NCI-H2196 (cell line): ENCODE measurements around the gene TRIM65.
"Not testable (repeated sequence)": the region's sequence is repeated elsewhere in the genome, so short reads cannot be mapped to it uniquely, and the experiment has no call there.

Source experiments
- DNase-seq: peaks from one replicate; lab custom pipeline; 2025; ENCODE audit not compliant: unreplicated experiment; lab: John Stamatoyannopoulos, UW

Gene TRIM65

DNA sequence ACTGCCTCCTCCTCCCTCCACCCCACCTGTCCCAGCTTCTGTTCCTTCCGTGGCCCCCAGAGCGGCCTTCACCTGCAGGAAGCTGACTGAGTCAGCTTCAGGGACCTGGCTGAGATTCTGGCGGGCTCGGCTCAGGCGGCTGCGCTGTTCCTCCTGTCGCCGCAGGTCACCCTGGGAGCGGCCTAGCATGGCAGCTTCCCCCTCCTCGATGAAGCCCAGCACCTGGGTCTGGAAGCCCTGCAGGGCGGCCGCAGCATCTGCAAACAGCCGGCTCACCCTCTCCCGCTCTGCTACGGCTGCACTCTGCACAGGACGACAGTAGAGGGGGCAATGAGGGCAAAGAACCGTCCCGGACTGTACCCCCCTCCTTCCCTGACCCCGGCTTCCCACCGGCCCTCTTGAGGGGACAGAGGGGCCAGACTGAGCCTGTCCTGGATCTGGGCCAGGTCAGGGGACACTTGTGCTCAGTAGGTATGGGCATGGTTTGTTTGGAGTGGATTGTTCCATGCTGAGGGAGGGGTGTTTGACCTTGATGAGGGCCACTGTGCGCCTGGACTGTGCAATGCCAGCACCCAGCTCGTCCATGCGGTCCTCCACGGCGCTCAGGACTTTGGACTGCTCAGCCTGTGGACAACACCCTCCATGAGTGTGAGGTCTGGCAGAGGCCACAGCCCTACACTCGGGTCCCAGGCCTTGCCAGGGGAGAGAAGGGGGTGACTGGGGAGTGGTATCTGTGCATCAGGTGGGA is 20.4 kb downstream of the TRIM65 start:
- peak; percentile 97 for DNase-seq

DNA sequence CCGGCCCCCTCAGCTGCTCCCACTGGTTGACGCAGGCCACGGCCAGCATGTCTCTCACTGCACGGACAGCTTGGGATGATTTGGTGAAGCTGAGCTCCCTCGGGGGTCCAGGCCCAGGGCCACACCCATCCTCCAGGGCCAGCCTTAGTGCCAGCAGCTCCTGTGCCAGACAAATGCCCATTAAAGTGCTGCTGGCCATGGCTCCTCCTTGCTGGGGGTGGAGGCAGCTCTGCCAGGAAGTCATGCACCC is 20.9 kb downstream of the TRIM65 start:
- no peak for DNase-seq

DNA sequence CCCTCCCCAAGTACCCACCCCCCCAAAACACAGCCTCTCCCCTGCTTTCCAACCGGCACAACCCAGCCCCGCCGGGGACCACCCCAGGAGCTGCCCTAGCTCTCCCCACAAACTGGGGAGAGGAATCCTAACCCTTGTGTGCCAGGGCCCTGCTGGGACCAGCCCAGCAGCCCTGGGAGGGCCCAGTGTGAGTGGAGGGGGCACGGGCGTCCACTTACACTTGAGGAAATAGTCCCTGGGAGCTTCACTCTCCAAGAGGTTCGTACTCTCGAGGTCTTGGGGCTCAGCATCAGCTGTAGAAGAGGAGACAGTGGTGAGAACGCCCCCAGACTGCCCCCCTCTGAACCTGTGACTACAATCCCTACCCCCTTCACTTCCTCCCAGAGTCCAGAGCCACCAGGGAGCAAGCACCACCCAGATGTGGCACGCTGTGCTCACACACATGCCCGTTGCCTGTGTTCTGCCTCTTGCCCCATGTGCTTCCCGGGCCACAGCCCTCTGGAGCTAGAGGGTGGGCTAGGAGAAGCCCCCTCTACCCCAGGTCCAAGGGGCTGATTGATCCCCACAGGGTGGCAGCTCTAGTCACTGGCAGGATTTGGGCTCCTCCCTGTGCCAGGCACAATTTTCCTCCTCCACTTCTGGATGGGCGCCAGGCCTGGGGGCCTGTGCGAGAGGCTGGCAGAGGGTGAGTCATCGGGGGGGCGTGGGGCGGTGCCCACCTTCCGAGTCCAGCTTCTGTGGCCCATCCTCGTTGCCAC is 21.4 kb downstream of the TRIM65 start:
- DNase-seq: peak; percentile 84

DNA sequence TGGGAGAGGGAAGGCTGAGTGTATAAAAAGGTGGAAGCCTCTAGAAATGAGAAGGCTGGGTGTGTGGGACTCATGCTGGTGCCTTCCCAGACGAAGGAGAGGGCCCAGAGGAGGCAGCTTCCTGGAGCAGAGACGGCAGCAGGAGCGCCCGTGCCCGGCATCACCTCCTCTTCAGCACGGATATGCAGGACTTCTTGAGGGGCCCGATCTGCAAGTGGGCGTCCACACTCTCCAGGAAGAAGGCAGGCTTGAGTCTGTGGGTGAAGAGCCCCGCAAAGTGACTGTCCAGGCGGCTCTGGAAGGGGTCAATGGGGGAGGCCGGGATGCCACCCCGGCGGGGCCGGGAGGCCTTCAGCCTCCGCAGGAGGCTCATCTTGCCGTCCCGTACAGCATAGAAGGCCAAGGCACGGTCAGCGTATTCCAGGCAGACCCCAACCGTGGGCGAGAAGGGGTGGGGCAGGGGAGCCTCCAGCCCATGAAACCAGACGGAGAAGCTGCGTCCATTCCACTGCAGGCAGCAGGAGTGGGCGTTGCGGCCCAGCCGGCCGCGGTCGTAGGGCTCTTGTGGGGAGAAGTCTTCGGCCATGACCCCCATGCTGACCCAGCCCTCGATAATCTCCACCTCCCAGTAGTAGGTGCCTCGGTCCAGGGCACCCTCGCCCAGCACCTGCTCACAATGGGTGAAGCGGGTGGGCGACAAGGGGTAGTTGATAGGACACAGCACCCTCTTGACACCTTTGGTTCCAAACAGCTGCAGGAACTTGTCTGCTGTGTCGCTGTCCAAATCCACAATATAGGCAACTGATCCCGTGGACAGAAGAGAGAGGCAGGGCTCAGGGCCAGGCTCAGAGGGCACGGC is 22.2 kb downstream of the TRIM65 start:
- DNase-seq: no peak

DNA sequence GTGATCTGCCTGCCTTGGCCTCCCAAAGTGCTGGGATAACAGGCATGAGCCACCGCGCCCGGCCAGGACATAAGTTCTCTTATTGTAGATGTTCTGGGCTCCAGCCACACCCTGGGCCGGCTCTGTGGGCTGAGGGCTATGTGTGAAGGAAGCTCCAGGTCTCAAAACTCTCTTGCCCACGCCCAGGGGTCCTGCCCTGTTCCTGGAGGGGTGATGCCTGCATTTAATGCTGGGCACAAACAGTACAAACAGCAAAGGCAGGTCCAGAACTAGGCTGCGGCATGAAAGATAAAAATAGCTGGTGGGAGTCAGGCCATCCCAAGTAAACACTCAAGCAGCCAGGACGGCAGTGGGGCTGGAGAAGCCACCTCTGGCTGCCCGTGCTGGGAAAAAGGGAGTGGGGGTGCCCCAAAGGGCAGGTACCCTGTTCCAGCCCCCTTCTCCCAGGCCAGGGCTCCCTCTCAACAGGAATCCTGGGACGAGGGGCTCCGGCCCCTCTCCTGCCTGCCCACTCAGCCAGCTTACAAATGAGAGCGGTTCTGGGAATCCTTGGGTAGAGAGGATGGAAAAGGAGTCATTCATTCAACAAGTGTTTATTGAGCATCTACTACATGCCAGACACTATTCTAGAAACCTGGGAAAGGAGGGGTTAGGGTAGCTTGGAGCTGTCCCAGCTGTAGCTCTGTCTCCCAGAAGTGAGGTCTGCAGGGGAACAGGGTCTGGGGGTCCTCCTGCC is 23.0 kb downstream of the TRIM65 start:
- no peak for DNase-seq

DNA sequence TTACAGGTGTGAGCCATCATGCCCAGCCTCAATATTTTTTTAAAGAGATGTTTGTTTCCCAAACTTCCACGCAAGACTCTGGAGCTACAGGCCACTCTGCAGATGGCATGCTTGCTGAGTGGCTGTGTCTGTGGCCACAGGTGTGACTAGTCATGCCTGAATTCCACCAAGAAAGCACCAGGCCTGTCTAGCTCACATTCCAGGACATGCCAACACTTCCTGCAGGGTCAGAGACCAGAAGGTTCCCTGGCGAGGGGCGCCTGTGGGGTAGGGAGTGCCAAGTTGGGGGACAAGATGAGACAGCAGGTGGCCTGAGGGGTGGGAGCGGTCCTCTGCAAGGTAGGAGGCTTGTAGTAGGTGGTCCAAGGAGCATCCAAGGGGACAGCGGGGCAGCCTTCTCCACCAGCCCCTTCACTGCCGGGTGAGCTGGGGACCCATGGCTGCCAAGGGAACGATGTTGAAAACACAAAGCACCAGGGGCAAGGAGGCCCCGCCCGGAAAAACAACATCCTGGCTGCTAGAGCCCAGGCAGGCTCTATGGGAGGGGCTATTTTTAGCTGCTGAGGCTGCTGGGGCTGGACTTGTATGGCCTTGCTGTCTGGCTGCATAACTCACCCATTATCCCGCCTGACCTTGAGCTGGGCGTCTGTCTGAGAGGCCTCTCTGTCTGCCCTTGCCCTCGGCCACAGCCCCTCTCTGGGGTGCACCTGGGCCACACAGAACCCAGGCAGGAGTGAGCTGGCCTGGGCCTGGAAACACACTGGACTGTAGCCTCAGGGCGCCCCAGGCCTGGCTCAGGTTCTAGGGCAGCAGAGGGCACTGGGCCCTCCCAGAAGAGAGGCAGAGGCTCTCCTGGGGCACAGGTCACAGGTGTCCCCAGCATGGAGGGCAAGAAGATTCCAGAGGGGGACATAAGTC is 24.1 kb downstream of the TRIM65 start:
- DNase-seq: peak; percentile 79

DNA sequence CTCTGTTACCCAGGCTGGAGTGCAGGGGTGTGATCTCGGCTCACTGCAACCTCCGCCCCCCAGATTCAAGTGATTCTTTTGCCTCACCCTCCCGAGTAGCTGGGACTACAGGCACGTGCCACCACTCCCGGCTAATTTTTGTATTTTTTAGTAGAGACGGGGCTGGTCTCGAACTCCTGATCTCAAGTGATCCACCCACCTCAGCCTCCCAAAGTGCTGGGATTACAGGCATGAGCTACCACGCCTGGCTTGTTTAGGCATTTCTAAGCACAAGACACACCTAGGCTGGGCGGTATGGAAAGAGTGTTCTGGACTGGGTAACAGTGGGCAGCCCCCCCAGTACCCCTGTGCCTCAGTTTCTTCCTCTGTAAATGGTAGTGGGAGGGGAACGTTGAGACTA is 26.5 kb downstream of the TRIM65 start:
- DNase-seq: not testable (repeated sequence)

DNA sequence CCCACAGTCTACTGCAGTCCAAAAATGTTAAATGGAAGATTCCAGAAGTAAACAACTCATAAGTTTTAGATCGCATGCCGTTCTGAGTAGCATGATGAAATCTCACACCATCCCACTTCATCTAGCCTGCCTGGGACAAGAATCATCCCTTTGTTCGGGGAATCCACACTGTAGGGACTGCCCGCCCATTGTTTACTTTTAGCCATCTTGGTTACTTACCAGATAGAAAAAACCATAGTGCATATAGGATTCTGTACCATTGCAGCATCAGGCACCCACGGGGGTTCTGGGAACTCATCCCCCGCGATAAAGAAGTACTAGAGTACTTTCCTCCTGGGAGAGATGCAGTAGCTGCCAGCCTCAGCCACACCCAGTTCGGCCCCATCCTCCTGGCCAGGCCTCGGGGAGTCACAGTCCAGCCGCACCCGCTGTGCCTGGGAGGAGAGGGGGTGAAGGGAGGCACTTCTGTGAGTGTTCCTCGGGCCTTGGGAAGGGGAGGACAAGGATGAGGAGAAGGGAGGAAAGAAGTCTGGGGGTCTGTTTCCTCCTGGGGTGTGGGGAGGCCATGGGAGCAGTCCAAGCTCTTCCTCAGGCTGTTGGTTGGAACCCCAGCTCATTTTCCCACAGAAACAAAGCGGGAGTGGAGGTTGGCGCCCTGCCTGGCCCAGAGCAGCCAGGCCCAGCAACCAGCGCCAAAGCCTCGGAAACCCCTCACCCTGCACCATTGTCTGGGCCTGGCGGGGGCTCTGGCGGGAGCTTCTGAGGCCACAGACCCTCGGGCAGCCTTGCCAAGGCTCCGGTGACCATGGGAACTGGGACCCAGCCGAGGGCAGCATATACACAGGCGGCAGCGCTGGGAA is 27.2 kb downstream of the TRIM65 start:
- no peak for DNase-seq

DNA sequence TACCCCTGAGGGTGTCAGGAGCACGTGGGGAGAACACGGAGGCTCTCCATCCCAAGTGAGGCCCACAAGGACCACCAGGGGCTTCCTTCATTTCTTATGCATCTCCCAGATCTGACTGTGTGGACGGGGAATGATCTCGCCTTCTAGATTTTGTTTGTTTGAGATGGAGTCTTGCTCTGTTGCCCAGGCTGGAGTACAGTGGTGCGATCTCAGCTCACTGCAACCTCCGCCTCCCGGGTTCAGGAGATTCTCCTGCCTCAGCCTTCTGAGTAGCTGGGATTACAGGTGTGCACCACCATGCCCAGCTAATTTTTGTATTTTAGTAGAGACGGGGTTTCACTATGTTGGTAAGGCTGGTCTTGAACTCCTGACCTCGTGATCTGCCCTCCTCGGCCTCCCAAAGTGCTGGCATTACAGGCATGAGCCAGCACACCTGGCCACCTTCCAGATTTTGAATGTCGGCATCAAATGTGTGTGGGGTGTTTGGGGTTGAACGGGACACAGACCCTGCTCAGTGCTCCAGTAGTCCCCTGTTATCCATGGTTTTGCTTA is 27.9 kb downstream of the TRIM65 start:
- not testable (repeated sequence) for DNase-seq

DNA sequence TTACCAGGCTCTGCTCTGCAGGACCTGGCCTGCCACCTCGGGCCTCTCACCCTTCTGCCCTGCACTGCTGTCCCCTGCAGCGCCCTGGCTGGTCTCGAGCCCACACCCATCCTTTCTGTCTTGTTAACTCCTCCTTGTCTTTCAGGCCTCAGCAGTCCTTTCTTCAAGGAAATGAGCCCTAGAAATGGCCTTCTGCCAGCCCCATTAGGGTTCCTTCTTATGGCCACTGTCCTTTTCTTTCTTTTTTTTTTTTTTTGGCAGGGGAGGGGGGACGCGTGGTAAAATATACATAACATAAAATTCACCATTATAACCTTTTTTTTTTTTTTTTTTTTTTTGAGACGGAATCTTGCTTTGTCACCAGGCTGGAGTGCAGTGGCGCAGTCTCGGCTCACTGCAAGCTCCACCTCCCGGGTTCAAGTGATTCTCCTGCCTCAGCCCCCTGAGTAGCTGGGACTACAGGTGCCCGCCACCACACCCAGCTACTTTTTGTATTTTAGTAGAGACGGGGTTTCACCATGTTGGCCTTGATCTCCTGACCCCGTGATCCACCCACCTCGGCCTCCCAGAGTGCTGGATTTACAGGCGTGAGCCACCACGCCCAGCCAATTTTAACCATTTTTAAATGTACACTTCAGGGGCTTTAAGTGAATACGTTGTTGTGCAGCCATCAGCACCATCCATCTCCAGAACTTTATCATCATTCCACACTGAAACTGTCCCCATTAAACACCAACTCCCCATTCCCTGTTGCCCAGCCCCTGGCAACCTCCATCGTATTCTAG is 31.2 kb downstream of the TRIM65 start:
- DNase-seq: not testable (repeated sequence)

DNA sequence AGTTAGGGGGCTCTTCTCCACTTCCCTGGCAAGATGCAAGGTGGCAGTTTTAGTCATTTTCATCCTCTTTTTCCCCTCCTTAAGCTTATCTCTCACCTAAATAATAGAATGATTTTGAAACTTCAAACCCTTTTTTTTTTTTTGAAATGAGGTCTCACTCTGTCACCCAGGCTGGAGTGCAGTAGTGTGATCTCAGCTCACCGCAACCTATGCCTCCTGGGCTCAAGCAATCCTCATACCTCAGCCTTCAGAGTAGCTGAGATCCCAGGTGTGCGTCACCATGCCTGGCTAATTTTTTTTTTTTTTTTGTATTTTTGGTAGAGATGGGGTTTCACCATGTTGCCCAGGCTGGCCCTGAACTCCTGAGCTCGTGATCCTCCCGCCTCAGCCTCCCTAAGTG is 31.9 kb downstream of the TRIM65 start:
- DNase-seq: not testable (repeated sequence)

DNA sequence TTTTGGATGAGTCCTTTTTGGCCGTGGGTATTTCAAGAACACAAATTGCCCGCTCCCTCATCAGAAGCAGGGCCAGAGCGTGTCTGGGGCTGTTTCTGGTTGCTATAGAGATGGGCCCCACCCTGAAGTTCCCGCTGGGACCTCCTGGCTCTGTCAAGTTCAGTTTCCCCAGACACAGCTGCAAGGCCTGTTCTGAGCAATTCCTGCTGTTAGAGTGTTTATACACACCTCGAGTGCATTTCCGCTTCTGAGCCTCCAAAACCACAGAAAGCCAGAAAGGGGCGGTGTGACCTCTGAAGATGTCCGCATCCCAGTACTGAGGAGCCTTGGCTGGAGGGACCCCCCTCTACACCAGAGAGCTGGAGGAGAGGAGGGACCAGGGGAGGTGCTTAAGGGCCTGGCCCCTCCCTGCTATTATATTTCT is 32.3 kb downstream of the TRIM65 start:
- DNase-seq: no peak

DNA sequence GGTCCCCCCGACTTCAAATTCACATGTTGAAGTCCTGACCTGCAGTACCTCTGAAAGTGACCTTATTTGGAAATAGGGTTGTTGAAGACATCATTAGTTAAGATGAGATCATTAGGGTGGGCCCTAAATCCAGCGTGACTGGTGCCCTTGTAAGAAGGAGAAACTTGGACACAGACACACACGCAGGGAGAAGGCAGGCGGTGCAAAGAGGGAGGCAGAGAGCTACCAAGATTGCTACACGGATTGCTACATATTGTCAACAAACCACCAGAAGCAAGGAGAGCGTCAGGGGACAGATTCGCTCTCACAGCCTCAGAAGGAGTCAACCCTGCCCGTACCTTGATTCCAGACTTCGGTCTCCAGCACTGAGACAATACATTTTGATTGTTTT is 34.8 kb downstream of the TRIM65 start:
- DNase-seq: no peak

DNA sequence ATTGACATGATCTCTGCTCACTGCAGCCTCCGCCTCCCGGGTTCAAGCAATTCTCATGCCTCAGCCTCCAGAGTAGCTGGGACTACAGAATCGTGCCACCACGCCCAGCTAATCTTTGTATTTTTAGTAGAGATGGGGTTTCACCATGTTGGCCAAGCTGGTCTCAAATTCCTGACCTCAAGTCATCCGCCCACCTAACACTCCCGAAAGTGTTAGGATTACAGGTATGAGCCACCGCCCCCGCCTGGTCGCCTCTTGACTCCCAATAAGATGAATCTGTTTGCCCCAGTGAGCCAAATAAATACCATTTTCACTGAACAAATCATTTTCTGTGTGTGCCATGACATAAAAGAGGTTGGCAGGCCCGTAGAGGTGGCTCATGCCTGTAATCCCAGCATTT is 37.4 kb downstream of the TRIM65 start:
- not testable (repeated sequence) for DNase-seq

DNA sequence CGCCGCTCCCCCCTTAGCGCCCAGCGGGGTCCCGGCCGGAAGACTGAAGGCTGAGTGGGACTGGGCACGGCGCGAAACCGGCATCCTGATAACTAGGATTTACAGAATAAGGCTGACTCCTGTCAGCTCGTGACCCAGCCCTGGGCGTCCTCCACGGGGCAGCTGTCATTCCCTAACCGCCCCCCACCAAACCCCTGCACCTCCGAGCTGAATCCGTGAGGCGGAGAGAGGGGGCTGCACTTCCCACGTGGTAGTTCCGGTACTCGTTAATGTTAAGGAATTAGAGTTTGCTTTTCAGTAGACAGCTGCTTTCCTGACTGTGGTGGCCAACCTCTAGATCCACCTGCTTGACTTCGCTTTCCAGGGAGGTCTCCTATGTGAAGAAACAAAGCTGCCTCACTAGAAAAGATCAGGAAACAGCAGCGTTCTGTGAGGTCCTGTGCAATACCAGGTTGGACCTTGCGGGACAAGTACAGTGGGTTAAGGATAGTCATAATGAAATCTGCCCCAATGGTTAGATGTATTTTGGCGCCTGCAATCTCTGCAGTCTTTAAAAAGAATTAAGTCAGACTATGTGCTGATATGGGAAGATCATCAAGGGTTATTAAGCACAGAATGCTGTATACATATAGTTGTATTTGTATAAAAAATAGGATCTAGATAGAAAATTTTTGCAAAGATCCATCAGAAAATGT is 40.5 kb downstream of the TRIM65 start:
- no peak for DNase-seq

DNA sequence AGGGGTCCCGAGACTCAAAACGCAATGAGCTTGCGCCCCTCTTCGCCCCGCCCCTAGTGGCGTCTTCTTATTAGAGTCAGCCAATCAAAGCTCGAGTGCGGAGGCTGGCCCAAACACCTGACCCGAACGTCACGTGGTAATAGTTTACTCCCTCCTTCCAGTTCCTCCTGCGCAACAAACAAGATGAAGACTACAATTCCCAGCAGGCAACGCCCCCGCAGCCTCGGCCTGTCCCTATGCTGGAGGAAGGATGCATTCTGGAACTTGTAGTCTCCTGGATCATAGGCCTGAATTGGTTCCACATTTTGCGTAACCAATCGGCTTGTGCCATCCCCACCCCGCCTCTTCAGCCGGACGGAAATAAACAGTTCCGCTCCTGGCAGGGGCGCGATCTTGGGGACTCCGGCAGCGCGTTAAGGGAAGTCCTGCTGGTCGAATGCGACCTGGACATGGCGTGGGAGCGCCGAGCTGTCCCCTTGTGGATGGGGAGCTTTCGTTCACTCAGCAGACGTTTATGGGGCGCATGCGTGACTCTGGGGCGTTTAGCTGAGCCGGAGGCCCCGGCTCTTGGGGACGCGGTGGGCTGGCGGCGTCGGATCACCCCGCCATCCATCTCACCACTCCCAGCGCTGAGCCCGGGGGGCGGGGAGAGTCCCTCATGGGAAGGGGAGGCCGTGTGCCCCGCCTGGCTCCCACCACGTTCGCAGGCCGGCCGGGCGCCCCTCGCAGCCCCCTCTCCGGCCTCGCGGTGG is 41.3 kb downstream of the TRIM65 start, which contains the start of gene WBP2:
Gene WBP2, minus strand, starts transcription at position 26 of the 752 bp plus-strand sequence. CDS start 38 bp downstream, outside the sequence.
- DNase-seq: peak; percentile 100

DNA sequence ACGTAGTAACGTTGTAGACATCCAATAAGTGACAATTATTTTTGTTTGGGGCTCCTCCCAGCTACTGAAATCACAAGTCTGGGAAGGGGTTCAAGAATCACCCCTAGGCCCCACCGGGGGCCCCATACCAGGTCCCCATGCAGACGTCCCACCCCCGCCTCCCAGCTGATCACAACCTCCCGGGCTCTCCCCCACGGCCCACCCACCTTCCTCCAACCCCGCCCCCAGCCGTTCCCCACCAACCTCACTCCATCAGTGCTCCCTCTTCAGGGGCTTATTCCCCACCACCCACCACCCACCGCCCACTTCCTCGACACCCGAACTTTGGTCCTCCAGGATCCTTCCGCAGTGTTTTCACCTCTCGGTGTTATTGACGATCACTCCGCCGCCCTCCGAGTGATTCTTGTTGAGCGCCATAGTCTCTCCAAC is 41.9 kb downstream of the TRIM65 start:
- DNase-seq: no peak
